ENCODE measurements around the gene SPEM1. TPM values are rescaled to one million over a fixed set of nuclear protein-coding genes. Genes with fewer than 3 reads are reported as not detected.
"Not testable (repeated sequence)": the region's sequence is repeated elsewhere in the genome, so short reads cannot be mapped to it uniquely, and the experiment has no call there.

Gene SPEM1
- total RNA-seq, 1 experiment from 2014 or later, result not detected

GRCh38 chr17:7468804-7469389, 48.8 kb downstream of the SPEM1 start:
- DNase-seq (ENCODE audit: low read depth), result no peak

- not testable (repeated sequence) for DNase-seq (ENCODE audit: low read depth)
Observed at GRCh38 chr17:7469843-7470242, 49.7 kb downstream of the SPEM1 start.

- DNase-seq (ENCODE audit: low read depth), result not testable (repeated sequence)
Observed at GRCh38 chr17:7470457-7470973, 50.4 kb downstream of the SPEM1 start.

Other genes with a start within 250 kb of the SPEM1 start
- gene ASGR1, start 241.0 kb upstream of the SPEM1 start, total RNA-seq (2014; rRNA removed; shearing (Covaris generic)), result 0.29 and 1.2 TPM in 2 replicates
- 3.1 and 4.4 TPM in 2 replicates for gene DLG4, start 200.5 kb upstream of the SPEM1 start, total RNA-seq (2014; rRNA removed; shearing (Covaris generic))
- 306 and 420 TPM in 2 replicates for gene ACADVL, start 200.4 kb upstream of the SPEM1 start, total RNA-seq (2014; rRNA removed; shearing (Covaris generic))
- gene DVL2, start 185.8 kb upstream of the SPEM1 start, total RNA-seq (2014; rRNA removed; shearing (Covaris generic)), result 22.2 and 42.7 TPM in 2 replicates
- gene PHF23, start 180.9 kb upstream of the SPEM1 start, total RNA-seq (2014; rRNA removed; shearing (Covaris generic)), result 44.5 and 54.8 TPM in 2 replicates
- gene GABARAP, start 177.9 kb upstream of the SPEM1 start, total RNA-seq (2014; rRNA removed; shearing (Covaris generic)), result 108 and 113 TPM in 2 replicates
- gene CTDNEP1, start 168.6 kb upstream of the SPEM1 start, total RNA-seq (2014; rRNA removed; shearing (Covaris generic)), result 25.5 and 27.6 TPM in 2 replicates
- gene ELP5, start 168.1 kb upstream of the SPEM1 start, total RNA-seq (2014; rRNA removed; shearing (Covaris generic)), result 34.9 and 50.3 TPM in 2 replicates
- gene CLDN7, start 157.8 kb upstream of the SPEM1 start, total RNA-seq (2014; rRNA removed; shearing (Covaris generic)), result not detected in 2 replicates
- 0.06 TPM in 1 of 2 replicates, not detected in the other for gene SLC2A4, start 138.6 kb upstream of the SPEM1 start, total RNA-seq (2014; rRNA removed; shearing (Covaris generic))
- 0.15 and 2.4 TPM in 2 replicates for gene YBX2, start 125.7 kb upstream of the SPEM1 start, total RNA-seq (2014; rRNA removed; shearing (Covaris generic))
- 861 and 1,090 TPM in 2 replicates for gene EIF5A, start 112.7 kb upstream of the SPEM1 start, total RNA-seq (2014; rRNA removed; shearing (Covaris generic))
- 84.3 and 91.6 TPM in 2 replicates for gene GPS2, start 105.0 kb upstream of the SPEM1 start, total RNA-seq (2014; rRNA removed; shearing (Covaris generic))
- gene NEURL4, start 91.0 kb upstream of the SPEM1 start, total RNA-seq (2014; rRNA removed; shearing (Covaris generic)), result 15.3 and 17.0 TPM in 2 replicates
- gene ACAP1, start 83.8 kb upstream of the SPEM1 start, total RNA-seq (2014; rRNA removed; shearing (Covaris generic)), result 2.7 TPM in 1 of 2 replicates, not detected in the other
- 2.1 and 3.7 TPM in 2 replicates for gene KCTD11, start 68.2 kb upstream of the SPEM1 start, total RNA-seq (2014; rRNA removed; shearing (Covaris generic))
- not detected in 2 replicates for gene TMEM95, start 65.2 kb upstream of the SPEM1 start, total RNA-seq (2014; rRNA removed; shearing (Covaris generic))
- 2.6 and 4.5 TPM in 2 replicates for gene TNK1, start 39.2 kb upstream of the SPEM1 start, total RNA-seq (2014; rRNA removed; shearing (Covaris generic))
- gene PLSCR3, start 25.8 kb upstream of the SPEM1 start, total RNA-seq (2014; rRNA removed; shearing (Covaris generic)), result 14.1 TPM in 2 replicates
- 43.7 and 68.8 TPM in 2 replicates for gene TMEM256, start 16.2 kb upstream of the SPEM1 start, total RNA-seq (2014; rRNA removed; shearing (Covaris generic))
- gene NLGN2, start 12.5 kb upstream of the SPEM1 start, total RNA-seq (2014; rRNA removed; shearing (Covaris generic)), result 1.4 and 1.9 TPM in 2 replicates
- not detected in 2 replicates for gene SPEM2, start 5.3 kb downstream of the SPEM1 start, total RNA-seq (2014; rRNA removed; shearing (Covaris generic))
- not detected in 2 replicates for gene SPEM3, start 8.5 kb downstream of the SPEM1 start, total RNA-seq (2014; rRNA removed; shearing (Covaris generic))
- gene TMEM102, start 15.1 kb downstream of the SPEM1 start, total RNA-seq (2014; rRNA removed; shearing (Covaris generic)), result 2.3 and 6.6 TPM in 2 replicates
- 1.5 and 3.0 TPM in 2 replicates for gene FGF11, start 19.2 kb downstream of the SPEM1 start, total RNA-seq (2014; rRNA removed; shearing (Covaris generic))
- gene CHRNB1, start 24.7 kb downstream of the SPEM1 start, total RNA-seq (2014; rRNA removed; shearing (Covaris generic)), result 7.0 and 8.6 TPM in 2 replicates
- gene ZBTB4, start 59.3 kb downstream of the SPEM1 start, total RNA-seq (2014; rRNA removed; shearing (Covaris generic)), result 6.1 and 6.5 TPM in 2 replicates
- 0.06 TPM in 1 of 2 replicates, not detected in the other for gene SLC35G6, start 61.1 kb downstream of the SPEM1 start, total RNA-seq (2014; rRNA removed; shearing (Covaris generic))
- 56.2 and 74.4 TPM in 2 replicates for gene POLR2A, start 64.0 kb downstream of the SPEM1 start, total RNA-seq (2014; rRNA removed; shearing (Covaris generic))
- 1.6 and 6.4 TPM in 2 replicates for gene TNFSF12, start 128.7 kb downstream of the SPEM1 start, total RNA-seq (2014; rRNA removed; shearing (Covaris generic))
- 1.9 TPM in 1 of 2 replicates, not detected in the other for gene TNFSF13, start 138.4 kb downstream of the SPEM1 start, total RNA-seq (2014; rRNA removed; shearing (Covaris generic))
- 92.2 and 104 TPM in 2 replicates for gene SENP3, start 141.6 kb downstream of the SPEM1 start, total RNA-seq (2014; rRNA removed; shearing (Covaris generic))
- gene CD68, start 159.3 kb downstream of the SPEM1 start, total RNA-seq (2014; rRNA removed; shearing (Covaris generic)), result 13.8 and 15.0 TPM in 2 replicates
- 183 and 266 TPM in 2 replicates for gene MPDU1, start 163.5 kb downstream of the SPEM1 start, total RNA-seq (2014; rRNA removed; shearing (Covaris generic))
- gene SOX15, start 169.8 kb downstream of the SPEM1 start, total RNA-seq (2014; rRNA removed; shearing (Covaris generic)), result 0.57 TPM in 1 of 2 replicates, not detected in the other
- gene FXR2, start 194.6 kb downstream of the SPEM1 start, total RNA-seq (2014; rRNA removed; shearing (Covaris generic)), result 60.5 and 87.4 TPM in 2 replicates
- gene SAT2, start 207.5 kb downstream of the SPEM1 start, total RNA-seq (2014; rRNA removed; shearing (Covaris generic)), result 24.0 and 71.8 TPM in 2 replicates
- 0.69 TPM in 1 of 2 replicates, not detected in the other for gene SHBG, start 209.8 kb downstream of the SPEM1 start, total RNA-seq (2014; rRNA removed; shearing (Covaris generic))
- not detected in 2 replicates for gene ATP1B2, start 230.6 kb downstream of the SPEM1 start, total RNA-seq (2014; rRNA removed; shearing (Covaris generic))